Trophoblast cell (in vitro differentiated cells and primary cell): ENCODE results near the gene BCOR.

Experiments used
- DNase-seq, 2 donors: peaks; one replicate each; pipeline ENCODE4 v3.0.0-alpha.2; 2016
- H2AFZ ChIP-seq: 2 replicates; pipeline ENCODE4 v1.6.1; 2013; ENCODE audit warnings: low read length, moderate library complexity, mild to moderate bottlenecking; ENCODE audit not compliant: insufficient read depth, poor library complexity
- H2AK5ac ChIP-seq: 2 replicates; pipeline ENCODE4 v1.6.1; 2013; ENCODE audit warnings: mild to moderate bottlenecking, low read length
- H2BK120ac ChIP-seq: 2 replicates; pipeline ENCODE4 v1.6.1; 2013; ENCODE audit warnings: low read length, mild to moderate bottlenecking, moderate library complexity; ENCODE audit not compliant: insufficient read depth, poor library complexity
- H2BK12ac ChIP-seq: 2 replicates; pipeline ENCODE4 v1.6.1; 2013; ENCODE audit warnings: mild to moderate bottlenecking, low read length, moderate library complexity
- H2BK5ac ChIP-seq: 2 replicates; pipeline ENCODE4 v1.6.1; 2013; ENCODE audit warnings: low read length, low read depth, moderate library complexity, mild to moderate bottlenecking; ENCODE audit not compliant: poor library complexity
- H3K14ac ChIP-seq: 2 replicates; pipeline ENCODE4 v1.6.1; 2013; ENCODE audit warnings: mild to moderate bottlenecking, low read length
- H3K18ac ChIP-seq: 2 replicates; pipeline ENCODE4 v1.6.1; 2013; ENCODE audit warnings: mild to moderate bottlenecking, low read length
- H3K23ac ChIP-seq: 2 replicates; pipeline ENCODE4 v1.6.1; 2013; ENCODE audit warnings: low read length
- H3K27ac ChIP-seq: 2 replicates; pipeline ENCODE4 v1.5.1; 2013; ENCODE audit warnings: low read depth, mild to moderate bottlenecking, inconsistent platforms, low read length, moderate library complexity
- H3K27me3 ChIP-seq: 2 replicates; pipeline ENCODE4 v1.6.1; 2013; ENCODE audit warnings: inconsistent platforms, mild to moderate bottlenecking, low read length, moderate library complexity; ENCODE audit not compliant: insufficient read depth
- H3K36me3 ChIP-seq, 2 experiments: 1 replicate in 1 of 2; 2 replicates in 1 of 2; pipeline ENCODE4 v1.6.1; 2013; ENCODE audit warnings: low read length in 2 of 2, mild to moderate bottlenecking in 2 of 2, moderate library complexity in 1 of 2; ENCODE audit not compliant: insufficient read depth in 2 of 2, control insufficient read depth in 1 of 2
- H3K4ac ChIP-seq: 2 replicates; pipeline ENCODE4 v1.6.1; 2013; ENCODE audit warnings: low read depth, mild to moderate bottlenecking, low read length, moderate library complexity
- H3K4me1 ChIP-seq, 2 experiments: 1 replicate in 1 of 2; 2 replicates in 1 of 2; pipeline ENCODE4 v1.6.1; 2013; ENCODE audit warnings: low read length in 2 of 2, mild to moderate bottlenecking in 2 of 2, moderate library complexity in 1 of 2; ENCODE audit not compliant: insufficient read depth in 2 of 2, control insufficient read depth in 1 of 2
- H3K4me2 ChIP-seq: 2 replicates; pipeline ENCODE4 v1.6.1; 2013; ENCODE audit warnings: inconsistent platforms, mild to moderate bottlenecking, low read length, moderate library complexity
- H3K4me3 ChIP-seq: 2 replicates; pipeline ENCODE4 v1.5.1; 2013; ENCODE audit warnings: mild to moderate bottlenecking, low read depth, low read length, inconsistent platforms
- H3K79me1 ChIP-seq: one replicate; pipeline ENCODE4 v1.6.1; 2013; ENCODE audit warnings: low read length
- H3K79me2 ChIP-seq: 2 replicates; pipeline ENCODE4 v1.6.1; 2013; ENCODE audit warnings: low read length, mild to moderate bottlenecking; ENCODE audit not compliant: control insufficient read depth, insufficient read depth, poor library complexity
- H3K9ac ChIP-seq: 2 replicates; pipeline ENCODE4 v1.6.1; 2013; ENCODE audit warnings: mild to moderate bottlenecking, low read length
- H3K9me3 ChIP-seq: 2 replicates; pipeline ENCODE4 v1.6.1; 2013; ENCODE audit warnings: low read depth, mild to moderate bottlenecking, control low read depth, inconsistent platforms, low read length; ENCODE audit not compliant: insufficient read depth
- H4K12ac ChIP-seq: 2 replicates; pipeline ENCODE4 v1.6.1; 2013; ENCODE audit warnings: low read depth, mild to moderate bottlenecking, low read length, moderate library complexity
- H4K8ac ChIP-seq: 2 replicates; pipeline ENCODE4 v1.6.1; 2013; ENCODE audit warnings: low read depth, mild to moderate bottlenecking, low read length, moderate library complexity
- H4K91ac ChIP-seq: one replicate; pipeline ENCODE4 v1.6.1; 2013; ENCODE audit warnings: low read depth, mild to moderate bottlenecking, low read length, moderate library complexity
- WGBS: extraction: QIAGEN DNeasy Blood & Tissue Kit; methylation state at CpG from one replicate; pipeline ENCODE4 v1.1.7; 2013; ENCODE audit warnings: missing lambda C conversion rate; ENCODE audit not compliant: insufficient read length, insufficient coverage; ENCODE audit errors: extremely low coverage; 5-methylcytosine and 5-hydroxymethylcytosine counted together

Gene BCOR

DNA sequence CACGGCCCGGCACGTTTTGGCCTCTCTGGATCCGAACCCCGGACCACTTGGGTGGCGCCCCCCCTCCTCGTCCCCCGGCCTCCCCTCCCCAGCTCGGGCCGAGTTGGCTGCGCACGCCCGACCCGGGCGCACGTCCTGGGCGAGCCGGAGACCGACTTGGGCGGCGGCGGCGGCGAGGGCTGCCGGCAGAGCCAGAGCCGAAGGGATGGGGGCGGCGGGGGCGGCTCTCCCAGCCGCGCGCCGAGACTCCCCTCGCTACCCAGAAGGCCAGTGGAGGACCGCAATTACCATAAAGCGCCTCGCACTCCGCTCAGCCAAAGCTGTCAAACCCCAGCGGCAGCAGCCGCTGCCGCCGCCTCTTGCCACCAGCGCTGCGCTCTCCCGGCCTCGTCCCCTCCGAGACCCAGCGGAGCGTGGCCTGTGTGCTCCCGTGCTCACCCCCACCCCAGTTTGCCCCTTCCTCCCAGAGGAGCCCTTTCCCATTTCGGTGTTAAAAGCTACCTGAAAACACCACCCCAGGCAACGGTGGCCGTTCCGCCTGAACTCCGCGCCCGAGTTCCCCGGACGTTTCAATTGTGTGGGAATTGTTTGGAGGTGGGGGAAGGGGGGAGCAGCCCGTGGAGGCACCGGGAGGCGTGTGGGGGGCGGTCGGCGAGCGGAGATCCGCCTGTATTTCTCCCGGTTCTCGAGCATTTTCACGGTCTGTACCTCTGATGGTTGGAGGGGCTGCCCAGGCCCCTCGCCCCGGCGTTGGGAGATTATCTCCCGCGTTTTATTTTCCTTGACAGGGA, 701 bp upstream of the BCOR start:
- peak overlapping the region; percentile 32 for H4K91ac ChIP-seq
- peak overlapping the region; percentile 60 for H3K4me3 ChIP-seq
- H4K12ac ChIP-seq = no peak overlapping the region
- H3K27ac ChIP-seq = no peak overlapping the region
- no peak overlapping the region for H2BK5ac ChIP-seq
- no peak overlapping the region for H3K9ac ChIP-seq
- no peak overlapping the region for H3K14ac ChIP-seq
- H3K4me1 ChIP-seq = peaks cover 13 to 33% of the 10 kb centered on the region in 2 experiments
- H2BK120ac ChIP-seq = no peak overlapping the region
- H3K23ac ChIP-seq = no peak overlapping the region
- H3K9me3 ChIP-seq = no peaks in the 10 kb centered on the region
- no peaks in the 10 kb centered on the region for H3K36me3 ChIP-seq
- no peak overlapping the region for H2AK5ac ChIP-seq
- H2BK12ac ChIP-seq = no peak overlapping the region
- peaks cover 12% of the 10 kb centered on the region for H3K27me3 ChIP-seq
- no CpG with 5 or more reads among the region's 75 CpGs for WGBS
- H3K79me2 ChIP-seq = no peaks in the 10 kb centered on the region
- peak overlapping the region; percentile 89 for H3K4me2 ChIP-seq
- no peak overlapping the region for H2AFZ ChIP-seq
- peaks cover 17% of the 10 kb centered on the region for H3K79me1 ChIP-seq
- no peak overlapping the region for H3K4ac ChIP-seq
- H4K8ac ChIP-seq = no peak overlapping the region
- peak; percentile 37 to 52 for DNase-seq
- H3K18ac ChIP-seq = peak overlapping the region; percentile 66

DNA sequence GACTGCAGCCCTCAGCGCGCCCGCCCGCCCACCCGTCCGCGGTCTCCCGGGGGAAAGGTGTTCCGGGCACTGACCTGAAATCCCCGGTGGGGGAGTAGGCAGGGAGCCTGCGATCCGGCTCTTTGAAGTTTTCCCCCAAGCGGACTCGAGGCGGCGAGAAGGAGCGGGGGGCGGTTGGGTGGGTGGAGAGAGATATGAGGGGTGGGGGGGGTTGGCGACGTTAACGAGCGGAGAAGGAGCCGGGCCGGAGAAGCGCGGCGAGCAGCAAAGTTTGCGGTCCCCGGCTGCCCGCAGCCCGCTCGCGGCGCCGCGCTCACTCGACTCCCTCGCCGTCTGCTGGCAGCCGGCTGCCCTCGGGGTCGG, 636 bp downstream of the BCOR start:
- peak overlapping the region; percentile 67 for H3K4me3 ChIP-seq
- H3K14ac ChIP-seq = no peak overlapping the region
- no peak overlapping the region for H4K12ac ChIP-seq
- no peak overlapping the region for H2BK12ac ChIP-seq
- H4K91ac ChIP-seq = no peak overlapping the region
- DNase-seq = no peak
- no peak overlapping the region for H2AK5ac ChIP-seq
- no peaks in the 10 kb centered on the region for H3K79me2 ChIP-seq
- no peak overlapping the region for H2AFZ ChIP-seq
- H2BK120ac ChIP-seq = no peak overlapping the region
- H3K36me3 ChIP-seq = no peaks in the 10 kb centered on the region
- H3K4me1 ChIP-seq = peaks cover 9 to 27% of the 10 kb centered on the region in 2 experiments
- no peak overlapping the region for H4K8ac ChIP-seq
- no peak overlapping the region for H3K4ac ChIP-seq
- no peak overlapping the region for H3K27ac ChIP-seq
- no peak overlapping the region for H3K9ac ChIP-seq
- H2BK5ac ChIP-seq = no peak overlapping the region
- no CpG with 5 or more reads among the region's 42 CpGs for WGBS
- no peak overlapping the region for H3K18ac ChIP-seq
- H3K79me1 ChIP-seq = peaks cover 15% of the 10 kb centered on the region
- H3K9me3 ChIP-seq = no peaks in the 10 kb centered on the region
- H3K23ac ChIP-seq = no peak overlapping the region
- peaks cover 3% of the 10 kb centered on the region for H3K27me3 ChIP-seq
- peak overlapping the region; percentile 92 for H3K4me2 ChIP-seq

DNA sequence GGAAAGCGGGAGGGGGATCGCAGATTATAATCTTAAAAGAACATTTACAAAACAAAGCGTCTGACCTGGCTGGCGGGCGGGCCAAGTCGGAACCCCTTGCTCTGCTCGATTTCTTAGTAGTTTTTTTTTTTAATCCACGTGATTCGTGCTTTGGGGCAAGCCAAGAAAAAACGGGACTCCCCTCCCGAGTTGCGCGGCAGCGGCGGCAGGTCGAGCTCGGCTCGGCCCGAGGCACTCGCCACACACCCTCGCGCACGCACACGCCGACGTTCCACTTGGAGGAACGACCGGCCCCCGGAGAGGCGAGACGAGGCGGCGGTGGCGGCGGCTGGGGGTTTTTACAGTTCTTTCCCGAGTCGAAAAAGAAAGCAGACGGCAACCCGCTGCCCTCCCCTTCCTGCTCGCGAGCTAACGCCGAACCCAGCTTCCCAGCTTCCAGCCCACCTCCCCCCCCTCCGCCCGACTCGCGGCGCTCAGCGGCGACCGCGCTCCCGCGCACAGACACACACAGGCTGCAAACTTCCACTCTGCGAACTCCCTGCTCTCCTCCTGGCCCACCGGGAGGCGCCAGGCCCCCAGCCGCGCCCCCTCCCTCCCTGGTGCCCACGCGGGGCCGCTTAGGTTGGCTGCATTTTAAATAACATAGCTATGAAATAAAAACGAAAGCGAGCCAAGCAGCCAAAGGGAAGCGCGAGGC, 1.2 kb downstream of the BCOR start:
- Histone ChIP-seq H2AK5ac (no peak overlapping the region), H3K9ac (no peak overlapping the region), H3K79me2 (no peaks in the 10 kb centered on the region), H3K18ac (peak overlapping the region; percentile 71), H4K12ac (no peak overlapping the region), H3K79me1 (peaks cover 19% of the 10 kb centered on the region), H2BK12ac (no peak overlapping the region), H2AFZ (no peak overlapping the region), H3K14ac (no peak overlapping the region), H3K27ac (no peak overlapping the region), H4K91ac (no peak overlapping the region), H3K27me3 (peaks cover 3% of the 10 kb centered on the region), H3K4me1 (peaks cover 12 to 33% of the 10 kb centered on the region in 2 experiments), H3K36me3 (no peaks in the 10 kb centered on the region), H3K4me3 (peak overlapping the region; percentile 67), H2BK5ac (no peak overlapping the region), H3K23ac (no peak overlapping the region), H4K8ac (peak overlapping the region; percentile 45), H3K9me3 (no peaks in the 10 kb centered on the region), H3K4me2 (peak overlapping the region; percentile 92), H3K4ac (no peak overlapping the region), H2BK120ac (peak overlapping the region; percentile 51)
- WGBS = no CpG with 5 or more reads among the region's 66 CpGs
- peak; percentile 45 to 46 for DNase-seq

DNA sequence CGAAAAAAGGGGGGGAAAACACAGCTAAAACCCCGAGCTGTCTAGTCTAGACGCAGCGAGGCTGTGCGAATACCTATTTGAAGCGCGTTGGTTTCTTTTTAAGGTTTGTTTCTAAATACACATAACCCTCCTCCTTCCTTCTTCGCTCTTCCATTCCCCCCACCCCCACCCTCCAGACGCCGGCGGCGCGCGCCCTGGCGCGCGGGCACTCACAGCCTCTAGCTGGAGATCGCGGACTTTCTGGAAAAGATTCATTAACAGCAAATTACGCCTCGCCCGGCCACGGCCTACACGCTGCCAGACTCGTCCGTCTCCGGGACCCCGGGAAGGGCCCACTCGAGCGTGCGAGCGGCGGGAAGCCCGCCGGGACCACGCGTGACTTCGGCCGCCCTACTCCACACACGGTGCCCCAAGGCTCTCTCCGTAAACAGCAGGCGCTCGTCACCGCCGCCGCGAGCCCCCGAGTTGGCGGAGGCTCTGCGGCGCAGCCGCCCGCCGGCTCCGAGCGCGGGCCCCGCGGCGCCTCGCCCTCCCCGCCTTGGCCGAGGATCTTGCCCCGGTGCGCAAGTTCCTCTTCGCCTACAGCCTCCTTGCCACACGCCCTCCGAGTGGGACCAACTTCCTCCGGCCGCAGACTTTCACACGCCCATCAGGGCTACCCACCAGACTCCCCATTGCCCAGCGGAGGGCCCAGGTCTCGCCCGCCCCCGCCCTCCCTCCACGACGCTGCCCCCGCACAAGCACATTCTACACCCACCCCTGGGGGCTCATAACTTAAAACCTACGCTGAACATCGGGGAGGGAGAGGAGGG, 2.0 kb downstream of the BCOR start:
- Histone ChIP-seq H3K4ac (peak overlapping the region; percentile 47), H3K79me1 (peaks cover 19% of the 10 kb centered on the region), H3K18ac (peak overlapping the region; percentile 75), H3K4me1 (peaks cover 16 to 31% of the 10 kb centered on the region in 2 experiments), H3K27me3 (no peaks in the 10 kb centered on the region), H3K9ac (peak overlapping the region; percentile 58), H3K36me3 (no peaks in the 10 kb centered on the region), H4K12ac (no peak overlapping the region), H2BK120ac (no peak overlapping the region), H3K14ac (no peak overlapping the region), H3K27ac (no peak overlapping the region), H3K9me3 (no peaks in the 10 kb centered on the region), H2AK5ac (no peak overlapping the region), H2BK5ac (no peak overlapping the region), H2AFZ (no peak overlapping the region), H2BK12ac (no peak overlapping the region), H3K23ac (no peak overlapping the region), H4K8ac (peak overlapping the region; percentile 73), H3K4me2 (peak overlapping the region; percentile 92), H3K4me3 (peak overlapping the region; percentile 67), H4K91ac (peak overlapping the region; percentile 55), H3K79me2 (no peaks in the 10 kb centered on the region)
- DNase-seq = peak in 1 of 2 donors; percentile 27
- whole genome bisulfite sequencing = no CpG with 5 or more reads among the region's 80 CpGs
